HepG2 (cell line): ENCODE results near the gene PCP4.

Source experiments
- CTCF ChIP-seq: sonication (generic); formaldehyde crosslinking; IDR thresholded peaks from 2 replicates; pipeline ENCODE4 v1.5.0; 2020; ENCODE audit warnings: mild to moderate bottlenecking, missing genetic modification reagents, moderate library complexity
- FOXK1 ChIP-seq: sonication (generic); formaldehyde crosslinking; IDR thresholded peaks from 2 replicates; pipeline ENCODE4 v1.4.0; 2020; ENCODE audit warnings: low read depth, missing genetic modification reagents, borderline replicate concordance
- RCOR2 ChIP-seq: IDR thresholded peaks from 2 replicates; pipeline ENCODE4 v1.6.1; 2016; ENCODE audit warnings: missing biosample characterization, missing genetic modification reagents
- RFX5 ChIP-seq: IDR thresholded peaks from 2 replicates; pipeline ENCODE4 v1.6.1; 2011; ENCODE audit warnings: low read depth, low read length, improper control_type of control experiment
- SMC3 ChIP-seq: IDR thresholded peaks from 2 replicates; pipeline ENCODE4 v1.6.1; 2011; ENCODE audit warnings: low read length, improper control_type of control experiment
- STAT5B ChIP-seq: sonication (generic); formaldehyde crosslinking; IDR thresholded peaks from 2 replicates; pipeline ENCODE4 v1.4.0; 2020; ENCODE audit warnings: missing genetic modification reagents
- ZBTB7A ChIP-seq: sonication (generic); formaldehyde crosslinking; IDR thresholded peaks from 2 replicates; pipeline ENCODE4 v1.8.0; 2022; ENCODE audit warnings: mild to moderate bottlenecking, missing genetic modification reagents
- ZNF3 ChIP-seq: IDR thresholded peaks from 2 replicates; pipeline ENCODE4 v1.7.0; 2017; ENCODE audit warnings: inconsistent platforms
- TF ChIP-seq, protein P1 (sequence below): sonication (generic); formaldehyde crosslinking; IDR thresholded peaks from 2 replicates; pipeline ENCODE4 v1.4.0; 2020; ENCODE audit warnings: mild to moderate bottlenecking, missing genetic modification reagents

- no peak for TF ChIP-seq ZBTB7A
- TF ChIP-seq, protein P1, sequence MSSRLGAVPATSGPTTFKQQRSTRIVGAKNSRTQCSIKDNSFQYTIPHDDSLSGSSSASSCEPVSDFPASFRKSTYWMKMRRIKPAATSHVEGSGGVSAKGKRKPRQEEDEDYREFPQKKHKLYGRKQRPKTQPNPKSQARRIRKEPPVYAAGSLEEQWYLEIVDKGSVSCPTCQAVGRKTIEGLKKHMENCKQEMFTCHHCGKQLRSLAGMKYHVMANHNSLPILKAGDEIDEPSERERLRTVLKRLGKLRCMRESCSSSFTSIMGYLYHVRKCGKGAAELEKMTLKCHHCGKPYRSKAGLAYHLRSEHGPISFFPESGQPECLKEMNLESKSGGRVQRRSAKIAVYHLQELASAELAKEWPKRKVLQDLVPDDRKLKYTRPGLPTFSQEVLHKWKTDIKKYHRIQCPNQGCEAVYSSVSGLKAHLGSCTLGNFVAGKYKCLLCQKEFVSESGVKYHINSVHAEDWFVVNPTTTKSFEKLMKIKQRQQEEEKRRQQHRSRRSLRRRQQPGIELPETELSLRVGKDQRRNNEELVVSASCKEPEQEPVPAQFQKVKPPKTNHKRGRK (CRISPR knock-in tag), result no peak
- TF ChIP-seq FOXK1 (CRISPR knock-in tag), result no peak
- TF ChIP-seq SMC3, result no peak
- no peak for TF ChIP-seq RCOR2 (CRISPR knock-in tag)
- no peak for TF ChIP-seq STAT5B (CRISPR knock-in tag)
- TF ChIP-seq CTCF (CRISPR knock-in tag), result no peak
- TF ChIP-seq RFX5, result no peak
- no peak for TF ChIP-seq ZNF3 (CRISPR knock-in tag)
Observed at GRCh38 chr21:39885119-39885848, 18.0 kb downstream of the PCP4 start.
